ENCODE measurements around the gene KCNMB1.

The KCNMB1 gene

DNA sequence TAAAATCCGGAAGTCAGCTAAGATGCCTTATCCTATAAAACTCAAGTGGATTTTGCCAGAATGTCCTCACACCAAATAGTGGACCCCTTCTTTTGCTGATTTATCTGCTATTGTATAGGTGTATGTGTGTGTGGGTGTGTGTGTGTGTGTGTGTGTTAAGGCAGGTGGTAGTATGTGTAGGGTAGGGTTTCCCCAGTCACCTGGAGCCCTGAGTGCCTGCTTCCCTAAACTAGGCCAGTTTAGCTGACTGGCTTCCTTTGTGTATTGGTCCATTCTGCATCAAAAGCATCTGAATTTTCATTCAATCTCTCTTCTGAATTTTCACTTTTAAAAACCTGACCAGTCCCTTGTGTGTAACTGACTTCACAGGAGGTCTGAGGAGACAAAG, 49.4 kb downstream of the KCNMB1 start:
- no peak for DNase-seq (ENCODE audit: low spot score)

DNA sequence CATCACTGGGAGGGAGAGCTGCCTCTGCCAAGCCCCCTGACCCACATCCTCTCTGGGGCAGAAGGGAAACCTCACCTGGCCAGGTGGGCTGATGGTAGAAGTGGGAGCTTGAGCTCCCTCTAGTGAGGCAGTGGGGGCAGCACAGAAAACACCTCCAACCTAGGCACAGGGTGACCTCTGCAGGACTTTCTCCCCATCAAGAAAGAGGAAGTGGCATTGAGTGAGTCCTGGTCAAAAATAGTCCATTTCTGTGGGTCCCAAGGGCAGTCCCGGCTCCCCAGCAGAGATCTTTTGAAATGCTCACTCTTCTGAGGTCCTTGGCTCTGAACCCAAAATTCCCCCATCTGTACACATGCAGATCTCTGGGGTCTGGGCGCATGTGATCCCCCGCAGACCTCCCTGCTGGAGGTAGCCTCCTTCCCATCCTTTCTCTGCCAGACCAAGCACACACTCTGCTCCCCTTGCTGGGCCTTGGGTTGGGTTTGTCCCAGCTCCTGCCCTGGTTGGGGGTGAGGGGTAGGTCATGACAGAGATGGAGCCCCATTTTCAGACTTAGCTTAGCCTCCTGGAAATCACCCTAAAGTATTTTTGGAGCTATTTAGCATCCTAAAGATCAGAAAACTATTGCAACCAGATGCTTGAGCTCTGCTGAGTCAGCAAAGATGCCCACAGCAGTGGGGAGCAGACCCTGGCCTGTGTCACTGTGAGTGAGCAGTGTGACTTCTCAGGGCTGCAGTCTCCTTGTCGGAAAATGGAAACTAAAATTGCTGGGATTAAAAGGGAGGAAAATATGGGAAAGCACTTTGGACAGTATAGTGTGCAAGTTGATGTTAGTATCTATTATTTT, 50.0 kb downstream of the KCNMB1 start:
- no peak for DNase-seq (ENCODE audit: low spot score)

DNA sequence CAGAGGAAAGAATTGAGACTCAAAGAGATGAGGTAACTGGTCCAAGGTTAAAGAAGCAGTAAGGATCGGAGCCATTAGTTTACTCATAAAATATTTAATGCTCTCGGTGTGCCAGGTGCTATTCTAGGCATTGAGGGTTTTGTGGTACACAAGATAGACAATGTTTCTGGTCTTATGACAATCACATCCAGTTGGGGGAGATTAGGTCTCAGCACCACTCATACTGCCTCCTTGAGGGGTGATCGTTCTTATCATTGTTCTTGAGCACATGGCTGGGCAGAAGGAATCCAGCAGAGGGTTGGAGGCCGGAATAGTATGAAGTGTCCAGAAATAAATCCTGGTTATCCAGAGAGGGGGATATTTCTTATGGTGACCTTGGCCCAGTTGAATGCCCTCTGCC, 50.9 kb downstream of the KCNMB1 start:
- no peak for DNase-seq (ENCODE audit: low spot score)

DNA sequence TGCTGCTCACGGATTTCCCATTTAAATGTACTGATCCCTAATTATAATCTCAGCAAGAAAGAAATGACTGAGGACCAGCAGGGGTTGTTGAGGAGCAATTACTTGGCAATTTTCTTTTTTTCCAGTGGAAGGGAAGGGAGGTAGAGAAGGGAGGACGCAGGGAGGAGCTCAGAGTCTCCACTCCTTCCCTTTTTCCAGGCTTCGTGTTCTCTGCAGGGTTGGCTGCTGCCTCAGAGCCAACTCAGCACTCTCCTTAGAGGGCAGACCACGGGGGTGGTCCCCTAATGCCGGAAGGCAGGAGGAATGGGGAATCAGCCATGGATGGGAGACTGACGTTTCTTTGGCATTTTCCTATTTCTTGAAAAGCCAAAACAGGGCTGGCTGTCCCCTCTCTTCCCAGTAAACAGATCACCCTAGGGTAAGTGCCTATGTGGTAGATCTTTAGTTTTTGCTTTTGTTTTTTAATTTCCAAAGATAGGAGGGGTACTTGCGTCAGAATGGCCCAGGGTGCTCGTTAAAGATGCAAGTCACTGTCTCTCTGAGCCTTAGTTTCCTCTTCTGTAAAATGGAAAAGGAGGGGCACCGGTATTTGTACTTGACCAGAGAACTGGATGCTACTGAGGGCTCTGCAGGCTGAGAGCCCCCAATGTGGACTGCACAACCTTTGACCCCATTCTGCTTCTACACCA, 52.0 kb downstream of the KCNMB1 start:
- no peak for DNase-seq (ENCODE audit: low spot score)

DNA sequence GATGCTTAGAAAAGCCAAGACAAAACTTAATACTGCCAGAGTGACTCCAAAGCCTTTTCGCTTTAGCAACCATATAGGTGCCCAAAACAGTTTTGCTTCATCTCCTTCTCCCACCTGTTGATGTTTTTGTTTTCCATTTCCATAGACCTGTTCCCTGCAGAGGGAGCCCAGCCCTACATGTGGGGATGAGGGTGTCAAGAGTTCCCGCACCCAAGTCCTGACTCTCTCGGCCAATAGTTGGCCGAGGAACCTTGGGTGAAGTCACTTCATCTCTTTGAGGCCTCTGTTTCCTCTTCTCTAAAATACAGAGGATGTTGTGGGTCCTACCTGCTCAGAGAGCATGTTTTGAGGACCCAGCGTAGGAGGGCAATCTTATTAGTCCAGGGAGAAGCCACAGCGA, 53.1 kb downstream of the KCNMB1 start:
- no peak for DNase-seq (ENCODE audit: low spot score)

DNA sequence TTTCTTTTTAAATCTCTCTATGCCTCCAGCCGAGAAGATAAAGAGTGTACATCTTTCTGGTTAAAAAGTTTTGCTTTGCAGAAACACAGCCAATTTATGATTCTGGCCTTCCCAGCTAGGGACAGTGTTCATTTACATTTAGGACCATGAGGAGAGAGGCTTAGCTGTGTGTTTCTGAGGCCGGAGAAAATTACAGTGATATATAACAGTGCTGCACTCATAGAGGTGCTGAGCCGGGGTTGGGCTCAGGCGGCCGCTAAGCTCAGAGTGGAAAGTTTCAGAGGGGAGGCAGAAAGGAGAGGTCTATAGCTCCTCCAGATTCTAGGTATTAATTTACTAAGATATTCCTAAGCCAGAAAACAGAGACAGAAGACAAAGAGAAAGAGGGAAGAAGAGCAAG, 54.5 kb downstream of the KCNMB1 start:
- no peak for DNase-seq (ENCODE audit: low spot score)

DNA sequence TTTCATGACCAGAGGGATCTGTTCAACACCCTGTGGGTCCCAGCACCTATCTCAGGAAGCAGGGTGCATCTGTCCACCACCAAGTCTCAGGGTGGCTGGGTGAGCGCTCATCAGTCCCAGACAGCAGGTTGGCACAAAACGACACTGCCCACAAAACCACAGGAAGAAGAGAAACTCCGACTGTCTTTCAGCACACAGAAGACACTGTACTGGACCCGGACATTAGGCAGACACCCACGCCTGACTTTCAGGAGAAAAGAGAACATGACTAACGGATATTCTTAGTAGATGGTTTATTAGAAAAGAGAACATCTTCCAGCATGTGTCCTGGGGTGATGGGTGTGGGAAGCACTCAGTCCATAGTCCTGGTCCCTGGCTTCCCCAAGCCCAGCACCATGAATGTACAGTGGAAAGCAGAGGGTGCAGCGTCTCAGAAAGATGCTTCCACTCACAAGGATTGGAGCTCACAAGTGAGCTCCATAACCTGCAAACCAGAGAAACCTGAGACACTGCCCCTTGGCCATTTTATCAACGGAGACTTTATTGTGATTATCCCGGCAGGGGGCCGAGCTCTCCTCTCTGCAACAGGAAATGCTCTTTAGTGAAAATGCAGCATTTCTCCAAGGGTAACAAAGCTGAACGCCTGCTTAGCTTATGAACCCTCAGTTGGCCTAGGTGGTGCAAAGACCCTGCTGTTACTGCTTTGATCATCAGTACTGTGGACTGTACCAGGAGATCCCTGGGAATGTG, 55.8 kb downstream of the KCNMB1 start:
- no peak for DNase-seq (ENCODE audit: low spot score)

DNA sequence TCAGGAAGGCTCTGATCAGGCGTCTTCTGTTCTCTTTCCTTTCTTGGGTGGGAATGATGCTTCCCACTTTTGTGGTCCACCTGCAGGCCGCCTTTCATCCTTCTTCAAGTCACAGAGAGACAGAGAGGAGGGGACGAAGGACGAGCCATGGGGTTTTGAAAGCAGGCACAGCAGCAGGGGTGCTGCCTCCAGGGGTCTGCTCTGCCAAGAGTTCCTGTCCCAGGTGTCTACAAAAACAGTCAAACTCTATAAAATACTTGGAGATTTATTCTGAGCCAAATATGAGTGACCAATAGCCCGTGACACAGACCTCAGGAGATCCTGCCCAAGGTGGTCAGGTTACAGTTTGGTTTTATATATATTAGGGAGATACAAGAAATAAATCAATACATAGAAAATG, 57.1 kb downstream of the KCNMB1 start:
- no peak for DNase-seq (ENCODE audit: low spot score)

DNA sequence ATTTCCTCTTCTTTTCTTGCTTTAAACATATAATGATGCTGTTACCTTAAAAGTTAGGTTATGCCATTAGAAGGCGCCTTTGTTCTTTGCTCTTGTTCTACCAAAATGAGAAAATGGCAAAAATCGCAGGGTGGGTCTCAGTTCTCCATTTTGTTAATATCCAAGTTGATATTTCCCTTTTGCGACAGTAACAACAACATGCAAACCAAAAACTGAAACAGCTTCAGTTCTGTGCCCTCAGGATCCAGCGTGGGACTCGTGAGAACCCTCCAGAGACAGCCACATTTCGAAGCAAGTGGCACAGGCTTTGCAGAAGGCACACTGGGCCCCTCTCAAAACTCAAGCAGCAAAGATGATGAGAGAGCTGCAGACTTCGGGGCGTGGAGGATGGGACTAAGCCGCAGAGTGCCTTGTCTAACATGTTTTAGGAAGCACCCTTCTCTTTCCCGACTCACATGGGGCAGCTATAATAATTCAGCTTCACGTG, 58.6 kb downstream of the KCNMB1 start:
- DNase-seq (ENCODE audit: low spot score): no peak

DNA sequence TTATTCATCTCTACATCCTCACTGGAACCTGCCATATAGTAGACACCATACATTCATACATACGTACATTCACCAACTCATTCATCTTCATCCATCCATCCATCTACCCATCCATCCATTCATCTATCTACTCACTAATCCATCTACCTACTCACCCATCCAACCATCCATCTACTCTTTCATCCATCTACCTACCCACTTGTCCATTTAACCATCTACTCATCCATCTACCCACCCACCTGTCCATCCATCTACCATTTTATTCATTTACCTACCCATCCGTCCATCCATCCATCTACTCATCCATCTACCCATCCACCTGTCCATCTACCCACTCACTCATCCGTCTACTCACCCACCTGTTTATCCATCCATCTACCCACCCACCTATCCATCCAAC, 59.6 kb downstream of the KCNMB1 start:
- DNase-seq (ENCODE audit: low spot score): no peak

DNA sequence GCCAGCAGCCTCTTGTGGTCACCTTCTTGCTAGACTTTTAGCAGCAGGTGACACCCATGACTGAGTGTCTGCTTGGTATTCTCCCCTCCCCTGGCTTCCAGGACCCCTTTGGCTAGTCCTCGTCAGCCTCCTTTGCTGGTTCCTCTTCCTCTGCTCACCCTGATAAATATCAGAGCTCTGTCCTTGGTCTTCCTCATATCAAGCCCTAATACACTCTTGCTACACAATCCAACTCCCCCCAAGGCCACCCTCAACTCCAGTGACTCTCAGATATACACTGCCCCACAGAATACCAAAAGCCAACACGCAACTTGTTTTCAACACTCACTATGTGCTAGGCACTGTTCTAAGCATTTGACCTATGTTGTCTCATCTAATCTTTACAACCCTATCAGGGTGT, 61.3 kb downstream of the KCNMB1 start:
- DNase-seq (ENCODE audit: low spot score): no peak

DNA sequence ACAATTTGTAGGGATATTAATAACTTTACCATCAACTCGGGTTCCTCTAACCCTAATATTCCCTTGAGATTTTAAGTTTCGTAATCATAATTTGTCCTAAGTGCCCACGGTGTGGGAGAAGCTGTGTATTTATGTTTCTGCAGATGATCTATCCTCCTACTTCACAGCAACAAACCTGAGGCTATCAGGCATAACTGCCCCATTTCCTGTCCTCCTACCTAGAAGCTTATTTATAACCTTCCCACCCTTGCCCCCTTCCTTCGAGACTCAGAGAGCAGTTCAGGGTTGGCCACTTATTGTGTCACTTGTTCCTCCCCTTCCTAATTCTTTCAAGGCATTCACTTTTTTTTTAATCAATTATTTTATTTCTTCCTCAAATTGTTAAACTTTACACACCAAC, 62.0 kb downstream of the KCNMB1 start:
- DNase-seq (ENCODE audit: low spot score): no peak

Data from GM03348 (cell line).